Measurements from ENCODE around the gene HCN4.
A peak's percentile ranks its signal among the peaks of the same experiment; 100 is the strongest.
"Not testable (repeated sequence)": the region's sequence is repeated elsewhere in the genome, so short reads cannot be mapped to it uniquely, and the experiment has no call there.

The HCN4 gene

GRCh38 chr15:73368301-73369136 lies at the start of gene HCN4:
HCN4 (minus strand) TSS chr15:73368958; CDS start chr15:73368270, 688 bp downstream.
- peak; percentile 44 for DNase-seq (ENCODE audit: low spot score)
- TF ChIP-seq CTCF (IDR thresholded peaks at IDR 0.05; ENCODE audit: extremely low read depth, missing control alignments) = no peak

DNA sequence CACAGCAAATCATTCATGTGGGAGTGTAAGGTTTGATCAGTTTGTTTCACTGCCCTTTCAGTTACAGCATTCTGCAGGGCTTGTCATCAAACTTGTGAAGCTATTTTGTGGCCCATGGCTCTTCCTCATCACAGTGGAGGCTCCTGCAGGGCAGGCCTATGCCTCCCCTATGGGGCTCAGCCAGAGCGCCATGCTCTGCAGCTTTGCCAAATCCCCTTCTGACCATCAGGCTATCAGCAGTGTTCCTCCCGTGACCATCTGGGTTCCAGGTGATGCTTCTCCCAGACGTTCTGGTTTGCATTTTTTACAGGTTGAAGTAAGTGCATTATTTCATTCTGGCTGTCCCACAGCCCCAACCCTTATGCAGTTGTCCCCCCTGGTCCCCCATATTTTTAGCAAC lies 46.1 kb upstream of the HCN4 start:
- DNase-seq (ENCODE audit: low spot score) = no peak
- no peak for TF ChIP-seq CTCF (IDR thresholded peaks at IDR 0.05; ENCODE audit: extremely low read depth, missing control alignments)

DNA sequence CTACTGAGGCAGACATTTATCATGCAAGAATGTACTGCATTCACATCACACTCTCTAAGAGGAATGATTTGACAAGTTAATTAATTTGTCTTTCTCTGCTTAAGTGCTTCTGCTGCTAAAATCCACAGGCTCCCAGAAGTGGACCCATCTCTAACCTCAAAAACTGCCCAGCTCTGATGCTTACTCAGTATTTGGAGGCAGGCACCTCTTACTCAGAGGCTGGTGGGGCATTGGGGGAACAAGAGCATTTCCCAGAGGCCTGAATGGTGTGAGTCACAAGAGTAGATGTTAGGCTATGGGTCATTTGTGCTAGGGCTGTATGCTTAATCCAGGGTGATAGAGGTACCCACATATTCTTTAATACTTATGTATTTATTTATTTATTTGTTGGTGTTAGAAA lies 34.4 kb upstream of the HCN4 start:
- TF ChIP-seq CTCF (IDR thresholded peaks at IDR 0.05; ENCODE audit: extremely low read depth, missing control alignments) = no peak
- no peak for DNase-seq (ENCODE audit: low spot score)

- not testable (repeated sequence) for DNase-seq (ENCODE audit: low spot score)
Observed at GRCh38 chr15:73400222-73400621, 31.5 kb upstream of the HCN4 start.

DNA sequence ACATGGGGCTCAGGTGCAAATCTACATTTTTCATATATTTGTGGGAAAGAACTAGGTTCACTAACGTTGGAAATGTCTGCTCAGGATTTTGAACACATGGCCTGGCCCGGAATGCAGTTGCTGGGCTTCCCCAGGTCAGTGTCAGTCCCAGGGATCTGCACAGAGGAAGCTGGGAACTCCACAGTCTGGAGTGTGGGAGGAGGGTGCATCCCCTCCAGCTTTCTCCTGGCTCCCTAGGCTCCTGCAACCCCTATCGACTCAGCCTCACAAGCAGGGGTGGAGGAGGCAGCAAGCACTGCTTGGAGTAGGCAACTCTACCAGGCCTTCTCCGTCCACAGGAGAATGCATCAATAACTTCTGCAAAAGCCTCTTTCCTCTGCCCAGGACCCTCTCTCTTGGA lies 30.1 kb upstream of the HCN4 start:
- DNase-seq (ENCODE audit: low spot score) = no peak
- TF ChIP-seq CTCF (IDR thresholded peaks at IDR 0.05; ENCODE audit: extremely low read depth, missing control alignments) = no peak

GRCh38 chr15:73397461-73397860 lies 28.7 kb upstream of the HCN4 start:
- DNase-seq (ENCODE audit: low spot score) = no peak
- no peak for TF ChIP-seq CTCF (IDR thresholded peaks at IDR 0.05; ENCODE audit: extremely low read depth, missing control alignments)

- TF ChIP-seq CTCF (IDR thresholded peaks at IDR 0.05; ENCODE audit: extremely low read depth, missing control alignments) = no peak
- DNase-seq (ENCODE audit: low spot score) = no peak
Observed at GRCh38 chr15:73395671-73396070, 26.9 kb upstream of the HCN4 start.

- no peak for DNase-seq (ENCODE audit: low spot score)
- TF ChIP-seq CTCF (IDR thresholded peaks at IDR 0.05; ENCODE audit: extremely low read depth, missing control alignments) = no peak
Observed at GRCh38 chr15:73394782-73395181, 26.0 kb upstream of the HCN4 start.
